Adipocyte (in vitro differentiated cells): ENCODE measurements around the gene ZNF683.
"Not testable (repeated sequence)": the region's sequence is repeated elsewhere in the genome, so short reads cannot be mapped to it uniquely, and the experiment has no call there.

ENCODE experiments used
- DNase-seq: peaks from one replicate; pipeline ENCODE4 v3.0.0-alpha.2; 2015; ENCODE audit warnings: low read depth
- H3K27me3 ChIP-seq: replicated peaks from 2 replicates; pipeline ENCODE4 v1.7.0; 2013; ENCODE audit warnings: mild to moderate bottlenecking, low read length, moderate library complexity; ENCODE audit not compliant: control insufficient read depth, insufficient read depth
- H3K36me3 ChIP-seq: 2 replicates; pipeline ENCODE4 v1.7.0; 2013; ENCODE audit warnings: low read length, mild to moderate bottlenecking, moderate library complexity; ENCODE audit not compliant: control insufficient read depth, insufficient read depth, severe bottlenecking
- H3K4me1 ChIP-seq: 2 replicates; pipeline ENCODE4 v1.7.0; 2013; ENCODE audit warnings: mild to moderate bottlenecking, low read length, moderate library complexity; ENCODE audit not compliant: control insufficient read depth, insufficient read depth
- H3K4me3 ChIP-seq: 2 replicates; pipeline ENCODE4 v1.7.0; 2013; ENCODE audit warnings: mild to moderate bottlenecking, low read length, moderate library complexity
- H3K9ac ChIP-seq: 2 replicates; pipeline ENCODE4 v1.7.0; 2013; ENCODE audit warnings: mild to moderate bottlenecking, low read length, moderate library complexity
- H3K9me3 ChIP-seq: 2 replicates; pipeline ENCODE4 v1.7.0; 2013; ENCODE audit warnings: mild to moderate bottlenecking, low read length, moderate library complexity; ENCODE audit not compliant: control insufficient read depth

ZNF683 gene

GRCh38 chr1:26372611-26373010 is at the start of gene ZNF683:
Gene ZNF683 (minus strand): TSS chr1:26372750. CDS start chr1:26368571, 4,179 bp downstream.
- not testable (repeated sequence) for DNase-seq, H3K4me1 ChIP-seq, H3K36me3 ChIP-seq, H3K4me3 ChIP-seq, H3K9ac ChIP-seq, H3K9me3 ChIP-seq
- peaks cover 13% of the 10 kb centered on the region for H3K27me3 ChIP-seq

- peaks cover 54% of the 10 kb centered on the region for H3K27me3 ChIP-seq
- no peaks in the 10 kb centered on the region for H3K4me1 ChIP-seq
- H3K4me3 ChIP-seq, result no peak overlapping the region
- H3K9me3 ChIP-seq, result no peaks in the 10 kb centered on the region
- no peak for DNase-seq
- H3K9ac ChIP-seq, result no peak overlapping the region
- H3K36me3 ChIP-seq, result no peaks in the 10 kb centered on the region
These were observed 46.9 kb upstream of the ZNF683 start for GRCh38 chr1:26419494-26419893.

- DNase-seq, result no peak
- Histone ChIP-seq H3K36me3 (no peaks in the 10 kb centered on the region), H3K9ac (no peak overlapping the region), H3K27me3 (peaks cover 60% of the 10 kb centered on the region), H3K4me1 (no peaks in the 10 kb centered on the region), H3K4me3 (no peak overlapping the region), H3K9me3 (no peaks in the 10 kb centered on the region)
These were observed 46.4 kb upstream of the ZNF683 start for GRCh38 chr1:26418865-26419349.

GRCh38 chr1:26417111-26417759 is 44.7 kb upstream of the ZNF683 start:
- H3K4me1 ChIP-seq, result no peaks in the 10 kb centered on the region
- DNase-seq, result peak; percentile 87

GRCh38 chr1:26413031-26413430 is 40.5 kb upstream of the ZNF683 start:
- Histone ChIP-seq H3K4me1 (no peaks in the 10 kb centered on the region), H3K9ac (no peak overlapping the region), H3K27me3 (peaks cover 70% of the 10 kb centered on the region), H3K4me3 (no peak overlapping the region), H3K9me3 (no peaks in the 10 kb centered on the region), H3K36me3 (no peaks in the 10 kb centered on the region)
- DNase-seq, result no peak

More at GRCh38 chr1:26417111-26417759, 44.7 kb upstream of the ZNF683 start:
- Histone ChIP-seq H3K27me3 (peaks cover 68% of the 10 kb centered on the region), H3K9me3 (no peaks in the 10 kb centered on the region), H3K36me3 (no peaks in the 10 kb centered on the region), H3K9ac (no peak overlapping the region), H3K4me3 (no peak overlapping the region)

- Histone ChIP-seq H3K27me3 (peaks cover 70% of the 10 kb centered on the region), H3K4me3 (no peak overlapping the region), H3K36me3 (no peaks in the 10 kb centered on the region), H3K4me1 (no peaks in the 10 kb centered on the region), H3K9me3 (no peaks in the 10 kb centered on the region), H3K9ac (no peak overlapping the region)
- DNase-seq, result no peak
These were observed 39.8 kb upstream of the ZNF683 start for GRCh38 chr1:26412180-26412840.

GRCh38 chr1:26411624-26412074 is 39.1 kb upstream of the ZNF683 start:
- Histone ChIP-seq H3K27me3 (peaks cover 70% of the 10 kb centered on the region), H3K9ac (no peak overlapping the region), H3K36me3 (no peaks in the 10 kb centered on the region), H3K9me3 (no peaks in the 10 kb centered on the region), H3K4me1 (no peaks in the 10 kb centered on the region), H3K4me3 (no peak overlapping the region)
- no peak for DNase-seq

GRCh38 chr1:26410706-26411623 is 38.4 kb upstream of the ZNF683 start, which contains the start of gene LIN28A:
Gene LIN28A (plus strand): TSS chr1:26410817. CDS start chr1:26410892, 75 bp downstream.
- Histone ChIP-seq H3K36me3 (no peaks in the 10 kb centered on the region), H3K27me3 (peaks cover 69% of the 10 kb centered on the region), H3K4me3 (no peak within 1 kb of the TSS), H3K9ac (no peak within 1 kb of the TSS), H3K4me1 (no peaks in the 10 kb centered on the region), H3K9me3 (no peaks in the 10 kb centered on the region)
- DNase-seq, result no peak

- no peaks in the 10 kb centered on the region for H3K9me3 ChIP-seq
- H3K9ac ChIP-seq, result no peak overlapping the region
- no peak overlapping the region for H3K4me3 ChIP-seq
- peaks cover 53% of the 10 kb centered on the region for H3K27me3 ChIP-seq
- H3K4me1 ChIP-seq, result no peaks in the 10 kb centered on the region
- no peak for DNase-seq
- no peaks in the 10 kb centered on the region for H3K36me3 ChIP-seq
These were observed 36.7 kb upstream of the ZNF683 start for GRCh38 chr1:26409191-26409807.

- no peak overlapping the region for H3K4me3 ChIP-seq
- H3K4me1 ChIP-seq, result no peaks in the 10 kb centered on the region
- no peak overlapping the region for H3K9ac ChIP-seq
- H3K27me3 ChIP-seq, result peaks cover 53% of the 10 kb centered on the region
- peak; percentile 89 for DNase-seq
- H3K36me3 ChIP-seq, result no peaks in the 10 kb centered on the region
- H3K9me3 ChIP-seq, result no peaks in the 10 kb centered on the region
These were observed 36.1 kb upstream of the ZNF683 start for GRCh38 chr1:26408604-26409003.
